Measurements from ENCODE around the gene C19orf81.

C19orf81 gene

DNA sequence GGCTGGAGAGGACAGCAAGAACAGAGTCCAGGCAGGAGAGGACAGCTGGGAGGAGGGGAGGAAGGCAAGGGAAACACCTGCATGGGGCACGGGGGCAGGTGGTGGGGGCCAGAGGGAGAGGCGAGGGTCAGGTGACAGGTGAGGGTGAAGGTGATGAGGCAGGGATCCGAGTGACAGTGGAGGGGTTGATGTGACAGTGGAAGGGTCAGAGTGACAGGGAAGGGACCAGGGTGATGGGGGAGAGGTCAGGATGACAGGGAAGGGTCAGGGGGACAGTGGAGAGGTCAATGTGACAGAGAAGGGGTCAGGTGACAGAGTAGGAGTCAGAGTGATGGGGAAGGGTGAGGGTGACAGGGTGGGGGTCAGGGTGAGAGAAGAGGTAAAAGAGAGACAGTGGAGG is 29.1 kb downstream of the C19orf81 start:
- Histone ChIP-seq H3K36me3 (no peaks in the 10 kb centered on the region), H3K4me3 (ENCODE audit: low read depth in 1 of 2, low read length in 1 of 2) (no peak overlapping the region), H3K27ac (no peak overlapping the region), H3K4me1 (ENCODE audit: control insufficient read depth in 1 of 2, insufficient read depth in 1 of 2, low read depth in 1 of 2, low read length in 1 of 2) (no peaks in the 10 kb centered on the region), H3K27me3 (peaks cover 80% of the 10 kb centered on the region), H3K9me3 (no peaks in the 10 kb centered on the region)
- TF ChIP-seq, protein P1, sequence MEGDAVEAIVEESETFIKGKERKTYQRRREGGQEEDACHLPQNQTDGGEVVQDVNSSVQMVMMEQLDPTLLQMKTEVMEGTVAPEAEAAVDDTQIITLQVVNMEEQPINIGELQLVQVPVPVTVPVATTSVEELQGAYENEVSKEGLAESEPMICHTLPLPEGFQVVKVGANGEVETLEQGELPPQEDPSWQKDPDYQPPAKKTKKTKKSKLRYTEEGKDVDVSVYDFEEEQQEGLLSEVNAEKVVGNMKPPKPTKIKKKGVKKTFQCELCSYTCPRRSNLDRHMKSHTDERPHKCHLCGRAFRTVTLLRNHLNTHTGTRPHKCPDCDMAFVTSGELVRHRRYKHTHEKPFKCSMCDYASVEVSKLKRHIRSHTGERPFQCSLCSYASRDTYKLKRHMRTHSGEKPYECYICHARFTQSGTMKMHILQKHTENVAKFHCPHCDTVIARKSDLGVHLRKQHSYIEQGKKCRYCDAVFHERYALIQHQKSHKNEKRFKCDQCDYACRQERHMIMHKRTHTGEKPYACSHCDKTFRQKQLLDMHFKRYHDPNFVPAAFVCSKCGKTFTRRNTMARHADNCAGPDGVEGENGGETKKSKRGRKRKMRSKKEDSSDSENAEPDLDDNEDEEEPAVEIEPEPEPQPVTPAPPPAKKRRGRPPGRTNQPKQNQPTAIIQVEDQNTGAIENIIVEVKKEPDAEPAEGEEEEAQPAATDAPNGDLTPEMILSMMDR (IDR thresholded peaks at IDR 0.05): no peak

DNA sequence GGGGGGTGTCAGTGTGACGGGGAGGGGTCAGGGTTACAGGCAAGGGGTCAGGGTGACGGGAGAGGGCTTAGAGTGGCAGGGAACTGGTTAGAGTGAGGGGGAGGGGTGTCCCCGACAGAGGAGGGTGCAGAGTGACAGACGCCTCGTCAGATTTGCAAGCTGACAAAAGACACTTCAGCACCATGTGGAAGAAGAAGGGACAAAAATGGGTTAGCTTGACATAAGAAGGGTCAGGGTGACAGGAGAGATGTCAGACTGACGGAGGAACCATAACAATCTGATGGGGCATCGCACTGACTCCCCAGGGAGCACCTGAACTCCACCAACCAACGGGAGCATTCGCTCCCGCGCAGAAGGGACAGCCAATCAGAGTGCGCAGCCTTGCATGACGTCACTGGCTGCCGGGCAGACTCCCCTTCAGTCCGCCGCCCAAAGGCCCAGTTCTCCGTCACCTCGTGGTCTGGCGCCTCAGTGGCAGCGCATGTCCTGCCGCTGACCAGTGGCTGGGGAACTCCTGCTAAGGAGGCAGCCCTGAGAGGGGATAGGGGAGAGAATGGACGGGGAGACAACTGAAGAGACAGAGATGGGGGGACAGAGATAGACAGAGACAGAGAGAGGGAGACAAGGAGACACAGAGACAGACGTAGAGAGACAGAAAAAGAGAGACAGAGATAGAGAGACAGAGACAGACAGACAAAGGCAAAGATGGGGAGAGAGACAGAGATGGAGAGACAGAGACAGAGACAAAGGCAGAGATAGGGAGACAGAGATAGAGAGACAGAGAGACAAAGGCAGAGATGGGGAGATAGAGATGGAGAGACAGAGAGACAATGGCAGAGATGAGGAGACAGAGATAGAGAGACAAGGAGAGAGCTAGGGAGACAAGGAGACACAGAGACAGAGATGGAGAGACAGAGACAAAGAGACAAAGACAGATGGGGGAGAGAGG is 30.2 kb downstream of the C19orf81 start:
- TF ChIP-seq, protein P1 (IDR thresholded peaks at IDR 0.05): no peak
- Histone ChIP-seq H3K4me3 (ENCODE audit: low read depth in 1 of 2, low read length in 1 of 2) (no peak overlapping the region), H3K27me3 (peaks cover 80% of the 10 kb centered on the region), H3K27ac (no peak overlapping the region), H3K36me3 (no peaks in the 10 kb centered on the region), H3K4me1 (ENCODE audit: control insufficient read depth in 1 of 2, insufficient read depth in 1 of 2, low read depth in 1 of 2, low read length in 1 of 2) (no peaks in the 10 kb centered on the region), H3K9me3 (no peaks in the 10 kb centered on the region)

DNA sequence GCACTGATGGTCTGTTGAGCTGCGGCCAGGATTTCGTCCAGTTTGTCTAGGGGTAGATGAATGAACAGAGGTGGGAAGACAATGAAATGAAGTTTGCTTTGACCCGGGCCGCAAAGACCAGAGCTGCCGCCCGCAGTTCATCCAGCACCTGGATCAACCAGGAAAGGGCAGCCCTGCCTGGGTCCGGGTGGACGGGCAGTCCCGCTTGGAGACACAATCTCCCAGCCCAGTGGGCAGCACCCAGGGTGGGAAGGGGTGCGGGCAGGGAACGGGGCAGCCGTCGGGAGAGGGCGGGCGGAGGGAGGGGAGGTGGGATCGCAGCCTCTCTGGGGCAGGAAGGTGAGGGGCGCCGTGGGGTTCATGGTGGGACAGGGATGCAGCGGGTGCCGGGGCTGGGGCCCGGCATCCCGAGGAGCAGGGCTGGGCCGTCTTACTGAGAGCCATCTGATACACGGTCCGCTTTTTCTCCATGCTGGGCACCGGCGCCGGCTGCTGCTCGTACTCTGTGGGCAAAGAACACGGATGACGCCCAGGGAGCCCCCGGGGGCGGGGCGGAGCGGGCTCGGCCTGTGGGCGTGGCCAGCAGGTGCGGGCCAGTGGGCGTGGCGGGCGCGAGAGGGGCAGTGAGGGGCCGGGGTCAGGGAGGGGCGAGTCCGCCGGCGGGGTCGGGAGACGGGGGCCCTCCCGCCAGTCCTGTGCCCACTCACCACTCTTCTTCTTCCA is 37.2 kb downstream of the C19orf81 start:
- no peak overlapping the region for H3K4me3 ChIP-seq (ENCODE audit: low read depth in 1 of 2, low read length in 1 of 2)
- peaks cover 96% of the 10 kb centered on the region for H3K27me3 ChIP-seq
- H3K36me3 ChIP-seq: no peaks in the 10 kb centered on the region
- TF ChIP-seq, protein P1 (IDR thresholded peaks at IDR 0.05): no peak
- no peaks in the 10 kb centered on the region for H3K9me3 ChIP-seq
- no peaks in the 10 kb centered on the region for H3K4me1 ChIP-seq (ENCODE audit: control insufficient read depth in 1 of 2, insufficient read depth in 1 of 2, low read depth in 1 of 2, low read length in 1 of 2)
- no peak overlapping the region for H3K27ac ChIP-seq

DNA sequence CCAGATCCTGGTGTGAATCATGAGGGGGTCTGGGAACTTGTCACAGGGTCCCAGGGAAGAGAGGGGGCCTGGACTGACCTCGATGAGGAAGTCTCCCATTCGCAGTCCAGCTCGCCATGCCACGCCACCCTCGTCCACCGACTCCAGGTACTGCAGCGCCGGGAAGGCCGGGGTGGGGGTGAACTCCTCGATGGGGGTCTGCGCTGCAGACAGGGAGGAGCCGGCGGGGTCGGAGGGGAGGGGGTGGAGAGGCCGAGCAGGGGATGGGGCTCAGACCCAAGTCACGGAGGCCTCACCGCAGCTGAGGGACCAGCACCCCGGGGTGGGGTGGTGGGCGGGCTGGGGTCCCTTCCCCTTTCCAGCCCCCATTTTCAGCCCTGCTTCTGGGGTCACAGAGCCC is 39.5 kb downstream of the C19orf81 start:
- Histone ChIP-seq H3K4me3 (ENCODE audit: low read depth in 1 of 2, low read length in 1 of 2) (no peak overlapping the region), H3K4me1 (ENCODE audit: control insufficient read depth in 1 of 2, insufficient read depth in 1 of 2, low read depth in 1 of 2, low read length in 1 of 2) (no peaks in the 10 kb centered on the region), H3K9me3 (no peaks in the 10 kb centered on the region), H3K27me3 (peaks cover 99% of the 10 kb centered on the region), H3K36me3 (no peaks in the 10 kb centered on the region), H3K27ac (no peak overlapping the region)
- TF ChIP-seq, protein P1 (IDR thresholded peaks at IDR 0.05): no peak

DNA sequence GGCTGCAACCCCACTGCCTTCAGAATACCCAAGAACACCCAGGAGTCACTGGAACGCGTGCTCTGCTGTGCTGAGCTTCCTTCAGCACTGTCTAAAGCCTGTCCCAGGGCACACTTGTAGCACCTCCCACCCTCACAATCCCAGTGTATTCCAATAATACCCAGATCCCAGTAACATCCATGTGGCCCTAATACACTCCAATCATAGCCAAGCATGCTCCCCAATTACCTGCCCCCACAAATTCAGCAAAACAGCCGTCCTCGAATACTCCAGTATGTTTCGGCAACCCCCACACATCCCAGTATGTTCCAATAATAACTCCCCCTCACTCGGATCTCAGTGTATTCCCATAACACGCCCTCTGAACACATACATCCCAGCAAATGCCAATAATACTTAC is 41.2 kb downstream of the C19orf81 start:
- H3K4me3 ChIP-seq (ENCODE audit: low read depth in 1 of 2, low read length in 1 of 2): no peak overlapping the region
- no peak overlapping the region for H3K27ac ChIP-seq
- no peaks in the 10 kb centered on the region for H3K9me3 ChIP-seq
- H3K36me3 ChIP-seq: no peaks in the 10 kb centered on the region
- no peaks in the 10 kb centered on the region for H3K4me1 ChIP-seq (ENCODE audit: control insufficient read depth in 1 of 2, insufficient read depth in 1 of 2, low read depth in 1 of 2, low read length in 1 of 2)
- TF ChIP-seq, protein P1 (IDR thresholded peaks at IDR 0.05): no peak
- H3K27me3 ChIP-seq: peaks cover 99% of the 10 kb centered on the region
